ENCODE data around the gene PIK3C2B. TPM values are rescaled to one million over a fixed set of nuclear protein-coding genes. Genes with fewer than 3 reads are reported as not detected.
A peak's percentile ranks its signal among the peaks of the same experiment; 100 is the strongest.

The PIK3C2B gene
- total RNA-seq, 1 donor from 2014 or later, result 47.3 TPM

DNA sequence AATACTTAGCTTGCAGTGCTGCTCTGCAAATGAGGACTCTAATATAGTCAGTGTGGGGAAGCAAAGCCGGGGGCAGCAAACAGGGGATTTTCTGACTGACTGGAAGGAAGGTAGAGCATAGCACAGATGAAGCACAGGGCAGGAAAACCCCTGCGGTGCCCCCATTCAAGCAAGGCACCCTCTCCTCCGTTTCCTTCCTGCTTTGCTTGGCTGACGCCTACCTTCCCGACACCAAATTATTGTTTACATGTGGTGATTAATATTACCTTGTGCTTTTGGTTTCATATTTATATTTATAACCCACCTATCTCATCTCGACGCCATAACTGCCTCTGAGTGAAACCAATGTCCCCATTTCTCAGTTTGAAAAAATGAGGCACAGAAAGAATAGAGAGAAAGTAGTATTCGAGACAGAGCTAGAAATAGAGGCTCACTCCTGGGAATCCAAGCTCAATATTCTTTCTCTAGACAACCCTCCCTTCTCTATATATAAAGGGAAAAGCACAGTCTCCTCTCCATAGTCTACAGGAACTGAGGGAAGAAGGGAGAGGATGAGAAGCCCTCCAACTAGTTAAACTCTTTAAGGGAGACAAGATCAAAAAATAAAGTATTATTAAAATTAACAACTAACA lies 41.3 kb downstream of the PIK3C2B start:
- Histone ChIP-seq H3K4me1 (peaks cover 6% of the 10 kb centered on the region), H3K27ac (peak overlapping the region; percentile 51), H3K4me3 (no peak overlapping the region), H3K27me3 (no peaks in the 10 kb centered on the region), H3K36me3 (peaks cover 63% of the 10 kb centered on the region), H3K9me3 (no peaks in the 10 kb centered on the region)
- ATAC-seq (no peak), DNase-seq (no peak)
- TF ChIP-seq, protein P1, sequence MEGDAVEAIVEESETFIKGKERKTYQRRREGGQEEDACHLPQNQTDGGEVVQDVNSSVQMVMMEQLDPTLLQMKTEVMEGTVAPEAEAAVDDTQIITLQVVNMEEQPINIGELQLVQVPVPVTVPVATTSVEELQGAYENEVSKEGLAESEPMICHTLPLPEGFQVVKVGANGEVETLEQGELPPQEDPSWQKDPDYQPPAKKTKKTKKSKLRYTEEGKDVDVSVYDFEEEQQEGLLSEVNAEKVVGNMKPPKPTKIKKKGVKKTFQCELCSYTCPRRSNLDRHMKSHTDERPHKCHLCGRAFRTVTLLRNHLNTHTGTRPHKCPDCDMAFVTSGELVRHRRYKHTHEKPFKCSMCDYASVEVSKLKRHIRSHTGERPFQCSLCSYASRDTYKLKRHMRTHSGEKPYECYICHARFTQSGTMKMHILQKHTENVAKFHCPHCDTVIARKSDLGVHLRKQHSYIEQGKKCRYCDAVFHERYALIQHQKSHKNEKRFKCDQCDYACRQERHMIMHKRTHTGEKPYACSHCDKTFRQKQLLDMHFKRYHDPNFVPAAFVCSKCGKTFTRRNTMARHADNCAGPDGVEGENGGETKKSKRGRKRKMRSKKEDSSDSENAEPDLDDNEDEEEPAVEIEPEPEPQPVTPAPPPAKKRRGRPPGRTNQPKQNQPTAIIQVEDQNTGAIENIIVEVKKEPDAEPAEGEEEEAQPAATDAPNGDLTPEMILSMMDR (IDR thresholded peaks at IDR 0.05), result no peak
- intact Hi-C loops (cut with DNase I), result no loop called here

DNA sequence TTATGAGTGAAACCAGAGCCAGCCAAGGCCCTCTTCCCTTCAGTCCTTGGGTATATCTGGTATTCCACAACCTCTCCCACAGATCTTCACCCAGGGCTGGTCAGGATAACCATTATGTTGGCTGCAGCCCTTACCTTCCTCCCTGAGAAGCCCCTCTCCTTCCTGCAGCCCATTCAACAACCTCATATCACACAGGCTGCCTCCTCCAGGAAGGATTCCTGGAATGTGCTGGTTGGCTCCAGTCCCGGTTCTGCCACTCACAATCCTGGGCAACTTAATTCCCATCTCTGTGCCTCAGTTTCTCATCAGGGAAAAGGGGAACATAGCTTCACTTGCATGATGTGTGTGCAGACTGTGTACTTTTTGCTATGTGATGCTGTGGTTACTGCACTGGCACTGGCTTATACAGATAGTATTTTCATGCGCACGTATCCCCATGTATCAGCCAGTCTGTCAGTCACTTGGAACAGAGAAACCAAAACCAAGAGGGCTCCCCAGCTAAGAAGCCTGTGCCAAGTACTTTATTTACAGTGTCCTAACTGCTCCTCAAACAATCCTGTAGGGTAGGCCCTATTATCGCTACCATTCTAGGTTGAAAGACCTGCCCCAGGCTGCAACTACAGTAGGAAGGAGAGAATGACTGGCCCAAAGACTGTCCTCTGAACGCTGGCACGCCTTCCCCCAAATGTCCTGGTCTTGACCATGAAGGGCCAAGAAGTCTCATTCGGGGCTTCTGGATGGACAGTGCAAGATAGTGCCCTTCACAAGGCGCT lies 43.1 kb downstream of the PIK3C2B start:
- peaks cover 9% of the 10 kb centered on the region for H3K4me1 ChIP-seq
- H3K27me3 ChIP-seq, result no peaks in the 10 kb centered on the region
- intact Hi-C loops (cut with DNase I), result no loop called here
- ATAC-seq (no peak), DNase-seq (no peak)
- H3K36me3 ChIP-seq, result peaks cover 75% of the 10 kb centered on the region
- H3K9me3 ChIP-seq, result no peaks in the 10 kb centered on the region
- TF ChIP-seq, protein P1 (IDR thresholded peaks at IDR 0.05), result no peak
- peak overlapping the region; percentile 42 for H3K27ac ChIP-seq
- no peak overlapping the region for H3K4me3 ChIP-seq

DNA sequence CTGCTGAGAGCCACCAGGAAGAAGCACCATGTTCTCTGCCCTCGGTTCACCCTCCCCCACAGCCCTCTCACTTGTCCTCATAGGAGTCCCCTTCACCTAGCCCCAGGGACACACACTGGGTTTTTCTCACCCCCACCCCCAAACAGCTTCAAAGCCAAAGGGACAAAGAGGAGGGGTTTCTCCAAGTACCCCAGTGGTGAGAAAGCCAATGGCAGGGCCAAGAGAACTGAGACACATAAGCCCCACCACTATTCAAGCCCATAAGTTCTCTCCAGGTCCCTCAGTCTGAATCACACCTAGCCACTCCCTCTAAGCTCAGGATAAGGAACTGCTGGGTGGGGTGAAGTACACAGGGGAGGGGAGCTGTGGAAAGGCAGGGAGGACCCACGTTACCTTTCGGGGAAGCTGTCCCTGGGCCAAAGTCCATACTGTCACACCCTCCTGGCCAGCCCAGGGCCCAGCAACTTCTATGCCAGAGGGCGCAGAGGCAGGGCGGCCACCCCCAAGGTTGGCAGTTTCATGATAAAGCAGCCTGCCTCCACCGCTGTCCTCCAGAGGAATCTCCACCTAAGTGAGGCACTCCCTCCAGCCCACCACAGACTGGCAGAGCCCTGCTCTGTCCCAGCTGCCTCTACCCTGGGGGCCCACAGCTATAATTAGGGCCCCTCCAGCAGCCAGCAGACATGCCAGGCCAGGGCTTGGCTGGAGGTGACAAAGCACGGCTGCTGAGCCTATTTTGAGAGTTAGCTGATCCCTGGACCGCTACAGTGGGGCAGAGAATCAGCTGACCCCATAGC lies 43.9 kb downstream of the PIK3C2B start:
- DNase-seq, result no peak

DNA sequence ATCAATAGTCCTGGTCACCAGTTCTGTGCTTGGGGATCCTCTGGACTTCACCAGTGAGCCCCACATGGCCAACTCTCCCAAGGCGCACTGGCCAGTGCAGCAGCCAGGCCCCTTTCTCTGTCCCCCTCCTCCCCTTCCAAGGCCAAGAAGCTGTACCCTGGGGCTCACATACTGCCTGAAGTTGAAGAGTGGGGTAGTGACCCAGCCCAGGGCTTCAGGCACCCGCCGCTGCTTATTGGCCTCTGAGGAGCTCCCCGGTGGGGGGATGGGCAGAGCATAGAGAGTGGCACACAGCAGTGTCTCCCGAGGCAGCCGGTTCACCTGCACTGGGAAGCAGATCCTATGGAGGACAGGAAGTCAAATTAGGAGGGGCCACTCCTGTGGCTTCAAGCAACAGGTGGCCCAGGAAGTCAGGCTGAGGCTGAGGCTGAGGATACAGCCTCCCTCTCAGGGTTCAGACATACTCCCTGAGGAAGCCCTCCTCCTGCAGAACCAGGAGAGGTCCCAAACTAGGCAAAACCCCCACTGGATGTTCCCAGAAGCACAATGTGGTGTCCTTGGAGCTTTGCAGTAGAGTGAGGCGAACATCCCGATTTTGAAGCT lies 44.8 kb downstream of the PIK3C2B start:
- Histone ChIP-seq H3K36me3 (peaks cover 81% of the 10 kb centered on the region), H3K27me3 (no peaks in the 10 kb centered on the region), H3K9me3 (no peaks in the 10 kb centered on the region), H3K27ac (no peak overlapping the region), H3K4me1 (peaks cover 10% of the 10 kb centered on the region), H3K4me3 (no peak overlapping the region)
- TF ChIP-seq, protein P1 (IDR thresholded peaks at IDR 0.05), result no peak
- DNase-seq, result no peak
- intact Hi-C loops (cut with DNase I), result loop anchor here (5.0 kb wide), 1 partner anchor 43 kb away; the partner anchor contains the start of gene PIK3C2B
- no peak for ATAC-seq

More for the DNA sequence above, 43.9 kb downstream of the PIK3C2B start:
- Histone ChIP-seq H3K4me1 (peaks cover 10% of the 10 kb centered on the region), H3K9me3 (no peaks in the 10 kb centered on the region), H3K27ac (peak overlapping the region; percentile 42), H3K4me3 (no peak overlapping the region), H3K36me3 (peaks cover 78% of the 10 kb centered on the region), H3K27me3 (no peaks in the 10 kb centered on the region)
- peak; percentile 55 for ATAC-seq
- TF ChIP-seq, protein P1 (IDR thresholded peaks at IDR 0.05), result no peak
- intact Hi-C loops (cut with DNase I), result no loop called here

DNA sequence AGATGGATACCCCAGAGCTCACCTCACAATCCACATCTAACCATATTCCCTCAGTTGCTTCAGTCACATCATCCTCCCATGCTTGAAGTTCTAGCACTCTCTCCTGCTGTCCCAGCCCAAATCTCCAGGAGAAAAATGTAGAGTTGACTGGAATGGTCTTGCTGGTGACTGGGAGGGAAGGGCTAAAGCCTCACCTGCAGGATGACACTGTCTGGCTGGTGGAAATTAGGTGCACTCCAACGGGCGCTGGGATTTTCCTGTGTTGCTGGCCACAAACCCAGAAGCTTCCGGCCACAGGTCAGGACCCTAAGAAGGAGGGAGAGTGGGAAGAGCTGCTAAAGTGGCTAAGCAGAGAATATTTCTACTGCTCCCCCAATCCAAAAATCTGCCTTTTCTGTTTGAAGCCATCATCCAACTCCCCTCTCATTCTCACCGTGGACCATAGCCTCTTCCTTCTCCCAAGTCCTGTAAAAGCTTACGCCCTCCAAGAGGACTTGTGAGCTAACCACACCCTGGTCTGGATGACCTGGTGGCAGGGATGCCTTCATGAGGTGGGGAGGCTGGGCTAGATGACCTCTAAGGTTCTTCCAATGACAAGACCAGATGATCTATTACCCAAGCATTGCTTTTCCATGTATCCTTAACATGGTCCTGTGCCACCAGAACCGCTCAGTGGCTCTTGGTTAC lies 45.5 kb downstream of the PIK3C2B start:
- no peaks in the 10 kb centered on the region for H3K27me3 ChIP-seq
- no peak overlapping the region for H3K4me3 ChIP-seq
- H3K9me3 ChIP-seq, result no peaks in the 10 kb centered on the region
- TF ChIP-seq, protein P1 (IDR thresholded peaks at IDR 0.05), result no peak
- H3K4me1 ChIP-seq, result peaks cover 10% of the 10 kb centered on the region
- no peak overlapping the region for H3K27ac ChIP-seq
- ATAC-seq (no peak), DNase-seq (no peak)
- peaks cover 81% of the 10 kb centered on the region for H3K36me3 ChIP-seq
- intact Hi-C loops (cut with DNase I), result loop anchor here (5.0 kb wide), 1 partner anchor 43 kb away; the partner anchor contains the start of gene PIK3C2B

Measured in upper lobe of right lung (tissue), 1 donor.